Astrocyte of the hippocampus (primary cell): ENCODE data around the gene ZBTB32.
A peak's percentile ranks its signal among the peaks of the same experiment; 100 is the strongest.
"Not testable (repeated sequence)": the region's sequence is repeated elsewhere in the genome, so short reads cannot be mapped to it uniquely, and the experiment has no call there.

Experiments used
- DNase-seq: peaks from one replicate; pipeline ENCODE4 v3.0.0; 2011; ENCODE audit warnings: low read depth, low spot score

ZBTB32 gene

GRCh38 chr19:35704218-35704617, at the start of gene ZBTB32:
Gene ZBTB32 (plus strand): TSS chr19:35704558. CDS start chr19:35714627, 10,069 bp downstream.
- peak; percentile 69 for DNase-seq

GRCh38 chr19:35654828-35655227, 49.5 kb upstream of the ZBTB32 start:
- not testable (repeated sequence) for DNase-seq

DNA sequence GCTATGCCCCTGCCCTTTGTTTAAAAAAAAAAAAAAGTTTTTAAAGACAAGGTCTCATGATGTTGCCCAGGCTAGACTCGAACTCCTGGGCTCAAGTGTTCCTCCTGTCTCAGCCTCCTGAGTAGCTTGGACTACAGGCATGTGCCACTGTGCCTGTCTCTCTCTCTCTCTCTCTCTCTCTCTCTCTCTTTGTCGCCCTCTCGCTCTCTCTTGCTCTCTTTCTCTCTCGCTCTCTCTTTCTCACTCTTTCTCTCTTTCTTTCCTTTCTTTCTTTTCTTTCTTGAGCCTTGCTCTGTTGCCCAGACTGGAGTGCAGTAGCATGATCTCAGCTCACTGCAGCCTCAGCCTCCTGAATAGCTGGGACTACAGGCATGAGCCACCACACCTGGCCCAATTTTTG, 48.8 kb upstream of the ZBTB32 start:
- DNase-seq: no peak

- no peak for DNase-seq
Observed at GRCh38 chr19:35656700-35657099, 47.7 kb upstream of the ZBTB32 start.

GRCh38 chr19:35657904-35658700, 46.3 kb upstream of the ZBTB32 start:
- DNase-seq: no peak

GRCh38 chr19:35661995-35662340, 42.4 kb upstream of the ZBTB32 start:
- DNase-seq: no peak

GRCh38 chr19:35663981-35664380, 40.4 kb upstream of the ZBTB32 start:
- DNase-seq: no peak

DNA sequence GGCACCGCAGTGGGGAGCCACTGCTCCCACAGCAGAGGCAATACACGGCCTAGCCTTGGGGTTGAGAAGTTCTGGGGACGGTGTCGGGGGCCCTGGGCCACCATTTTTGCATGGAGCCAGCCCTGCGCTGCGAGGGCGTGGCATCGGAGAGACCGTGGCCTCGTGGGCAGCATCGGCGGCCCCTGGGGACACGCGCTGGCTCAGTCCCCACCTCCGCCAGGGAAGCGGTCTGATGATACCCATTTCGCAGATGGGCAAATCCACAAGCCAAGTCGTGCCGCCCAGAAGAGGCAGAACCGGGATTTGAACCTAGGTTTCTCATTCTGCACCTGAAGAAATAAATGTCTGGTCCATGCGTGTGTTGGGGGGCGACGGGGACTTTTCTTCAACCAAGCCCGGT, 39.2 kb upstream of the ZBTB32 start:
- no peak for DNase-seq

GRCh38 chr19:35665604-35666003, 38.8 kb upstream of the ZBTB32 start:
- DNase-seq: no peak

GRCh38 chr19:35666251-35666913, 38.0 kb upstream of the ZBTB32 start, which contains the start of gene UPK1A:
Gene UPK1A (plus strand): TSS chr19:35666517. CDS start chr19:35666813, 296 bp downstream.
- no peak for DNase-seq

DNA sequence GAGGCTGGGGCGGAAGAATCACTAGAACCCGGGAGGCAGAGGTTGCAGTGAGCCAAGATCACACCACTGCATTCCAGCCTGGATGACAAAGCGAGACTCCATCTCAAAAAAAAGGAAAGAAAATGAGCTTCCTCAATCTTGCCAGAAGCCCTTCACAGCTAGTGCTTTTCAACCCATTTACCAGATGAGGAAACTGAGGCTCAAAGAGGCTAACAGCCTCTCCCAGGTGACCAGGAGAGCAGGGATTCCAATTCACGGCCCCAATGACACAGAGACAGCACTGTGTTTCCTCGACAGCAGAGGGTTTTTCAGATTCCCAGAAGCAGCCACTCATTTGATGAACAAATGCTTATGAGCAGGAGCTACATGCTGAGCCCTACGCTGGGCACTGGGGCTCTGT, 34.8 kb upstream of the ZBTB32 start:
- DNase-seq: no peak

- no peak for DNase-seq
Observed at GRCh38 chr19:35669974-35670373, 34.4 kb upstream of the ZBTB32 start.

DNA sequence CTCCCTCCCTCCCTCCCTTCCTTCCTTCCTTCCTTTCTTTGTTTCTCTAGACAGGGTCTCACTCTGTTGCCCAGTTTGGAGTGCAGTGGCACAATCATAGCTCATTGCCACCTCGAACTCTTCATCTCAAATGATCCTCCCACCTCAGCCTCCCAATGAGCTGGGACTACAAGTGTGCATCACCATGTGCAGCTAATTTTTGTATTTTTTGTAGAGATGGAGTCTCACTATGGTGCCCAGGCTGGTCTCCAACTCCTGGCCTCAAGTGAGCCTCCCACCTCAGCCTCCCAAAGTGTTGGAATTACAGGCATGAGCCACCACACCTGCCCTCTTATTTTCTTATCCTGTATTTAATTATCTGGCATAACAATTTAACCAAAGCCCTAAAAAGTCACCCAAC, 33.7 kb upstream of the ZBTB32 start:
- no peak for DNase-seq

GRCh38 chr19:35671818-35672217, 32.5 kb upstream of the ZBTB32 start:
- no peak for DNase-seq

GRCh38 chr19:35673121-35673804, 31.1 kb upstream of the ZBTB32 start:
- DNase-seq: peak; percentile 49

GRCh38 chr19:35675589-35676140, 28.7 kb upstream of the ZBTB32 start:
- DNase-seq: no peak

- no peak for DNase-seq
Observed at GRCh38 chr19:35689836-35690235, 14.5 kb upstream of the ZBTB32 start.

- not testable (repeated sequence) for DNase-seq
Observed at GRCh38 chr19:35691106-35691505, 13.3 kb upstream of the ZBTB32 start.

- no peak for DNase-seq
Observed at GRCh38 chr19:35692010-35692409, 12.3 kb upstream of the ZBTB32 start.

DNA sequence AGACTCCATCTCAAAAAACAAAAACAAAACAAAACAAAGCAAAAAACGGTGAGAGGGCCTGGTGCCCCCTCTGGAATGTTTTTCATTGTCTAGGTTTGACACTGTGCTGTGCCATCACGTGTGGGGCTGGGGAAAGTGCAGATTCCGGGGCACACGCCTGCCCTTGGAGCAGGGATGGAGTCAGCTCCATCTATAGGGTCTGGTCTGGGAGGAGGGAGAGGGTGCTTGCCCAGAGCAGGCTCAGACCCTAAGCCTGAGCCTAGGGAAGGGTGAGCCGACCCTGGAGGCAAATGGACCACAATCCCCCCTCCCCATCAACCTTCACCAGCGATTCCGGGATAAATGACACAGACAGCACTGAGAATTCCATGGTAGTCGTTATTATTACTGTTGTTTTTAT, 10.9 kb upstream of the ZBTB32 start:
- DNase-seq: no peak

DNA sequence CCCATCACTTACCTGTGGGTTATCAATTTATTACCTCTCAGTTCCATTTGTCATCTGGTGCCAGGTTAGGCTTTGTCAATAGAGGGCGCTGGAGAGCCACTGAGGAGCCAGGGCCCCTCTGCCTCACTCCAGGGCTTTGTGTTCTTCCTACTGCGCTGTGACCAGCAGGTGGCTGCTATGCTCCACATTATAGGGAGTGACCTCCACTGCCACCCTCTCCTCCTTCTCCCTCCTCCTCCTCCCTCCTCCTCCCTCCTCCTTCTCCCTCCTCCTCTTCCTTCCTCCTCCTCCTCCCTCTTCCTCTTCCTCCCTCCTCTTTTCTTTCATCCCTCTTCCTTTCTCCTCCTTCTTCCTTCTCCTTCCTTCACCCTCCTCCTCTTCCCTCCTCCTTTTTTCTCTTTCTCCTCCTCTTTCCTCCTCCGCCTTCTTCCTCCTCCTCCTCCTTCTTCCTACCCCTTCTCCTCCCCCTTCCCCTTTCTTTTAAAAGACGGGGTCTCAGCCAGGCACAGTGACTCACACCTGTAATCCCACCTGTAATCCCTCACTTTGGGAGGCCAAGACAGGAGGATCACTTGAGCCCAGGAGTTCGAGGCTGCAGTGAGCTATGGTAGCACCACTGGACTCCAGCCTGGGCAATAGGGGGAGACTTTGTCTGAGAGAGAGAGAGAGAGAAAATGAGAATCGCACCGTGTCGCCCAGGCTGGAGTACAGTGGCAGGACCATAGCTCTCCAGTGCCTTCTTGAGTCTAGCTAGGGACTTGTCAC, 10.3 kb upstream of the ZBTB32 start:
- DNase-seq: peak; percentile 90
